Glomerular endothelial cell (primary cell): ENCODE measurements around the gene FAM200C. TPM values are rescaled to one million over a fixed set of nuclear protein-coding genes. Genes with fewer than 3 reads are reported as not detected.

Experiments used
- total RNA-seq: library from RNA; depleted of rRNA; stranded (reverse); fragments of >200 nt; gene quantifications from 2 replicates; pipeline ENCODE4 v1.2.3, GENCODE V29; 2015

Gene FAM200C
- total RNA-seq, 1 donor from 2014 or later, result 2.5 TPM

Other genes with a start within 250 kb of the FAM200C start
- gene FABP6, start 170.5 kb downstream of the FAM200C start, total RNA-seq, result 0.35 TPM in 1 of 2 replicates, not detected in the other
- gene CCNJL, start 87.5 kb downstream of the FAM200C start, total RNA-seq, result 18.5 and 23.2 TPM in 2 replicates
- gene C1QTNF2, start 29.4 kb downstream of the FAM200C start, total RNA-seq, result 0.06 and 0.29 TPM in 2 replicates
- gene SLU7, start 19.0 kb upstream of the FAM200C start, total RNA-seq, result 22.9 and 44.1 TPM in 2 replicates
- gene PTTG1, start 21.8 kb upstream of the FAM200C start, total RNA-seq, result 46.4 and 81.2 TPM in 2 replicates